ENCODE results near the gene PRDM16.

PRDM16 gene

DNA sequence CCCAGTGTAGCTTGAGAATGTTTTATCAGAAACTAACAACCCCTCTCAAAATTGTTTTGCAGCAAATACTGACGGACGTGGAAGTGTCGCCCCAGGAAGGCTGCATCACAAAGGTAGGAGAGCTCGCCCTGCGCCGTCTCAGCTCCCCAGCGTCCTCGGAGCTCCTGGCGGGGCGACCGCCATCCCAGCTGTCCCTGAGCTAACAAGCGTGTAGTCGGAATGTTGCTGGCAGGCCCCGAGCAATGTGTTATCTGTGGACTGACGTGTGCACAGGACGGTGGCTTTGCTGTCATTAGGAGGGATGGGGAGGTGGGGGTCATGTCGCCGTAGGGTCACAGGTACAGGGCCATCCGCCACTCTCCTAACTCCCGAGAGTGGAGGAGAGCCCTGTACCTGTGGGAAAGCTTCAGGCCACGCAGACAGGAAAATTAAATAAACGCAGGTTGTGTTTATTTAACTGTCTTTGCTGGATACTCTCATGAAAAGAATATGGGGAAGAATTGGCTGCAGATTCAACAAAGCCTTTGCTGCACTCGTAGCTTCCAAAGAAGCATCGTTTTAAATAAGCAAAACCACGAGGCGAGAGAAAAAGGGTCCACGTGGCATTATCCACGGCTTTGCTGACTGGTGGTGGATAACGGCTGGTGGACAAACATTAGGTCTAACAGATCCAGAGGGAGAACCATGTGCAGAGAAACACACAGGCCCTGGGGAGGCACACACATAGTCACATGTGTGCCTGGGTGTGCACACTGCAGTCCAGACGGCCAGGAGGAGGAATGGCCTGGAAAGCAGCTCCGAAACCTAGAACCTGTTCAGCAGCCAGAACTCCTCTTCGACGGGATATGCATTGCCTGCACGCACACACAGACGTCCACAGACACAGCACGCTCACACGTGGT lies 175.3 kb downstream of the PRDM16 start:
- DNase-seq (ENCODE audit: low spot score) = no peak

DNA sequence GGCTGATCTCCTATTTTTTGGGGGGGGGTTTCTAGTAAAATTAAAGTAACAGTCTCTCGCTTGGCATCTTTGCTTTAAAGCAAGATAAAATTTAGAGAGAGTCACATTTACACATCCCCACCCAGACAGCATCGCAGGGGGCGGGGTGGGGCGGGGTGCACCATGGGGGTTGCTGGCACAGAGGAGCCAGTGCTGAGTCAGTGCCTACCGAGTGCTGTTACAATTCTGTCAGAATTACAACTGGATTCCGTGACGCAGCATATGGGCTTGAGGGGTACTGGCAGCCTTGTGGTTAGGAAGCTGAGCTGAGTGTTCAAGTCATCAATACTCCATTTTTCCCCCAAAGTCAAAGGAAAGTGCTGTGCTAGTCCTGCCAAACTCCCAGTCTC lies 175.9 kb downstream of the PRDM16 start:
- no peak for DNase-seq (ENCODE audit: low spot score)

DNA sequence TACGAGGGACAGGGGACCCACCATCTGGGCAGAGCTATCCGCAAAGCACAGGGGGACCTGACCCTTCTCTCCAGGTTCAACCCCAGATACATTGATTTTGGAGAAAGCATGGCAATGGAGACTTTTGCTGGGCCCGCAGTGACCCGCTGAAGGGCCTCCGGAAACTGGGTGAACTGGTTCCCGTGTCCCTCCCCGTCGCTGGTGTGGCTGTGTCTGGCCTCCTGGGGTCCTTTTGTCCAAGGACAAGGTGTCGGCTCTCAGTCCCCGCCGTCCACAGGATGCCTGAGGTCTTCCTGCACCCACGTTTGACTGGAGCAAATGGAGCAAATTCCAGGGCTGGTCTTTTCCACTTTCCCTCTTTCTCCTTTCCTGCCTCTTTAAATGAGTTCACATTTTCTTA lies 176.3 kb downstream of the PRDM16 start:
- no peak for DNase-seq (ENCODE audit: low spot score)

DNA sequence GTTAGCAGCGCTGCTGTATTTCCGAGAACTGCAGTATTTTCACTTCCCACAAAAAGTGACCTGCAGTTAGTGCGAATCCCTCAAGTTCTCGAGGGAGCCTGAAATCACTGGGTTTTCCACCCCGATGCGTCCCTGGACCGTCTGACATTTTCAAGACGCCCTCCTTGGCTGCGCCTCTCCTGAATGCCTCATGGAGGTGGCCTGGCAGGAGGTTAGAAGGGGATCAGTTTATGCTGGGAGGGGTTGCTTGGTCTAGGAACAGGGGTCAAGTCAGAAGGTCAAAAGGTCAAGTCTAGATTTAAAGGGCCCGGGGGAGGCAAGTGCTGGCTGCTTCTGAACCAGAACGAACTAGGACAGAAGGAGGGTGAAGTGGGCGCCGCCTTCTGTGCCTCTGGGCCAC lies 176.8 kb downstream of the PRDM16 start:
- no peak for DNase-seq (ENCODE audit: low spot score)

GRCh38 chr1:3246251-3246650 lies 177.2 kb downstream of the PRDM16 start:
- no peak for DNase-seq (ENCODE audit: low spot score)

GRCh38 chr1:3247521-3248121 lies 178.6 kb downstream of the PRDM16 start:
- no peak for DNase-seq (ENCODE audit: low spot score)

GRCh38 chr1:3248155-3249141 lies 179.4 kb downstream of the PRDM16 start:
- DNase-seq (ENCODE audit: low spot score) = no peak

DNA sequence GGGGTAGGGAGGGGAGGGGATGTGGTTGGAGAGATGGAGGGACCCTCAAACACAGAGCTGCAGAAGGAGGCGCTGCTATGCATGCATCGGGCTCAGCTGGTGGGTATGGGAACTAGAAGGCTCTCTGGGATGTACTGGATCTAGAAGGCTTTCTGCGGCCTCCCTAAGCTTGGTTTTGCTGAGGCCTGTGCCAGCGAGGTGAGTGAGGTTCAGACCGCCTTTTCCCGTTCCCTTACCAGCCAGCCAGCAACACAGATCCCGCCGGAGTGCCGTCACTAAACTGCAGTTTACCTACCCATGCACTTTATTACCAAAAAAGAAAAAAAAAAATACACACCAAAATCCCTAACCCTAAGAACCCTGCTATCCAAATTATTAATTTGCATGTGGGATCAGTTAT lies 180.2 kb downstream of the PRDM16 start:
- DNase-seq (ENCODE audit: low spot score) = no peak

DNA sequence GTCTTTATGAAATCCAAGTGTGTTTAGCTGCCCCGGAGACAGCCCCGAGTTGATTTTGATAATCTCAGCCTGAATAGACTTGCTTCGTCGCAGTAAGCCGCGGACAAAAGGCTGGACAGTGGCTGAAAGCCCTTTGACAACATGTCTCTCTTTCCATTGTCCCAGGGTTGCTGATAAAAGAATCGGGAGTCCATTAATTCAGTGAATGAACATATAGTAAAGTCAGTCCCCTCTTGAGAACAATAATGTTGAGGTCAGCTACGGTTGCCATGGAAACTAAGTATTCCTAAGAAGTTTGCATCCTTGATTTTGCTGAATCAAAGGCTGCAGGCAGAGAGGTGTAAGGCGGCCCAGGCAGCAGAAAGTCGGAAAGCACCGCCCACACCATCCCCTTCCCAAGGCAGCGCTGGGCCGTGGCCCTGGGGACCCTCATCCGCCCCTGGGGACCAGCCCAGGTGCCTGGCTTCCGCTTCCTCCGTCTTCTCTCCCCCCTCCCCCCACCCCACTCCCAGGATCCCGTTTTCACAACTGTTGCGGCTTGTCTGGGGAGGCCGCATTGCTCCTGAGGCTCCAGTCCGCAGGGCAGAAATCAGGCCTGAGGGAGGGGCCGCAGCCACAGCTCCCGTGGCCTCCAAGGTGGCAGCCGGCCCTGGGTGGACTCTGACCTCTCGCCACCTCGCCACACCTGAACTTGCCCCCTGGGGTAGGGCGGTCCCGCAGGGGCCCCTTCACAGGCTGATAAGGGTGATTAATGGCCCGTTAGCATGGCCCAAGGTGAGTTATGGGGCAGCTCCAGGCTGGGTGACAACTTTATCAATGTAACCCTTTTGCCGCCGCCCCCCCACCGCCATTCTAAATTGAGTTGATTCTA lies 180.9 kb downstream of the PRDM16 start:
- DNase-seq (ENCODE audit: low spot score) = no peak

DNA sequence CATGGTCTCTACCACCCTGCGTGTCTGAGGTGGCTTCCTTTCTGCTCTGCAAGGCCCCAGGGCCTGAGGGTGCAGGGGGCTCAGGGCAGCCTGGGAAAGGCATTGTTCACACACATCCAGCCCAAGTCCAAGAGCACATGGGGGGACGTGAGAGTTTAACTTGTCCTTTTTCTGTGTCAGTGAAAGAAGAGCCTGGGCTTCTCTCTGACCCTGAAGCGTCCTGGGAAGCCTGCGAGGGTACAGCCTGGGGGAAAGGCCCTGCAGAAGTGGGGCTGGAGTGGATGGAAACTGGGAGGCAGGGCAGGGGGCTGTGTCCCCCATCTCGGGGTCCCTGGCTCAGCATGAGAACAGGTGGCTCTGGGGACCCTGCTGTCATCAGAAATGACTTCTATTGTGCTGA lies 181.6 kb downstream of the PRDM16 start:
- no peak for DNase-seq (ENCODE audit: low spot score)

DNA sequence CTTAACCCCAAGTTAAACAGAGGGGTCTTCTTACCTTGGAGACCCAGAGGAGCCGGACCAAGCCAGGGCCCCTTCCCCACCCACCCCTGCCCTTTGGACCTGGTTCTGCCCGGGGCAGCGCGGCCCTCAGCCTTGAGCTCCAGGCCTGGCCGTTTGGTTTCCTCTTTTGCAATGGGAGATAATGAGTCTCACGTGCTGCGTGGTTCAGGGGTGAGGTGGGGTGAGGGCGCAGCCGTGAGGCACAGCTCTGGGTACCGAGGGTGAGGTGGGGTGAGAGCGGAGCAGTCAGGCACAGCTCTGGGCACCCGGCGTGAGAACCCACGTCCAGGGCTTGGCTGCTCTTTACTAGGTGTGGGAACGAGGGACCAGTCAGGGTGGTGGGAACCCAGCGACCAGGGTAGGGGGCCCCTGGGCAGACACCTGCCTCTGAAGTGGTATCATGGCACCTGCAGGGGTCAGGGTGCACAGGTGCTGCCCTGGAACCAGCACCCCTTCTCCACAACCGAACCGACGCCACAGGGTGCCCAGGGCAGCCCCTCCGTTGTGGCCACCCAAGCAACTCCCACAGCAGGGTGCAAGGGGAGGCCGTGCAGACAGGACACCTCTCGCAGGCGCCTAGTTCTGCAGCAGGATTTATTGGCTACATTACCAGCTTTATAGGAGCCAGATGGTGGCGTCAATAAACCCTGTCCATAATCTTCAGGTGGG lies 182.2 kb downstream of the PRDM16 start:
- no peak for DNase-seq (ENCODE audit: low spot score)

DNA sequence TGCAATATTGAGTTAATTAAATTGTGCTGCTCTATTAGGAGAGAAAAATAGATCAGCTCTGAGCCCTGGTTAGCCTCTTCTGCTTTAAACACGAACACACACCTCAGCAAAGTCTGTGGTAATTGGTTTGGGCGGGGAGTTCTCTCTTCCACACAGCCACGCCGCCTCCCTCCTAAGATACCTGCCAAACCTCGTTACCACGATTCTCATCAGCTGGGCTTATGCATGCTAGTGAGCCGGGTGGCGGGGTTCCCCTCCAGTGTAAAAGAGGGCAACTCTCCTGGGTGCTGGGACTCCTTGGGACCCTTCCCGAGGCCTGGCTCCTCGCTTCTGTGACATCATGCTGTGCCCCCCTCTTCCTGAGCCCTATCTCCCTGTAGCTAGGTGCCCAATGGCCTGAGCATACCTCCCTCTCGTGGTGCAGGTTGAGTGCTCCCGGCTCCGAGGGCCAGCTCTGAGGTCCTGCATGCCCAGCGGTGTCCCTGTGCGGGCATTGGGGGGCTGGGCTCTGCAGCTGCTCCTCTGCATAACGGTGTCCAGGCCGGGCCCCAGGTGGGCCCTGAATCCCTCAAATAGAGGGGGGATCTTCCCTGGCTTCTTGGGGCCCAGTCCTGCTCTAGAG lies 182.9 kb downstream of the PRDM16 start:
- no peak for DNase-seq (ENCODE audit: low spot score)

GRCh38 chr1:3255680-3256079 lies 186.7 kb downstream of the PRDM16 start:
- no peak for DNase-seq (ENCODE audit: low spot score)

DNA sequence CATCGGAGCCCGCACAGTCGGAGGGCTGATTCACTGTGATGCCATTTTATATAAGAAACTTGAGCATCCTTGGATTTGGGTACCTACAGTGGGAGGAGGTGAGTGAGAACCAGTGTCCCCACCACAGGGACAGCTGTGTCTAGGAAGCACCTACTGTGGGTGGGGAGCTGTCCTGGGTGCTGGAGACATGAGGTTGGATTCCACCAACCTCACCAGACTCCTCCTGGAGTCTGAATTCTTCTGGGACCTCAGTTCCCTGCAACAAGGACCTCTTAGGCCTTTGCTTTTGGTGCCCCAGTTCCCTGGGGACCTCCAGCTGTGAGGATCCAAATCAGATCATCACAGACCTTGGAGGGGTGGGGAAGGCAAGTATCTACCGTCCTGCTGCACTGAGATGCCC lies 188.8 kb downstream of the PRDM16 start:
- no peak for DNase-seq (ENCODE audit: low spot score)

GRCh38 chr1:3258386-3259003 lies 189.5 kb downstream of the PRDM16 start:
- DNase-seq (ENCODE audit: low spot score) = no peak

GRCh38 chr1:3259020-3259419 lies 190.0 kb downstream of the PRDM16 start:
- no peak for DNase-seq (ENCODE audit: low spot score)

GRCh38 chr1:3261007-3261968 lies 192.3 kb downstream of the PRDM16 start:
- DNase-seq (ENCODE audit: low spot score) = no peak

GRCh38 chr1:3261969-3262579 lies 193.1 kb downstream of the PRDM16 start:
- DNase-seq (ENCODE audit: low spot score) = no peak

Data from RKO (cell line).